DMS 273 treated with DMSO at 0.1 percent for 48 hours (cell line): ENCODE measurements around the gene FGR.

ENCODE experiments used
- DNase-seq: peaks from one replicate; lab custom pipeline; 2025; lab: John Stamatoyannopoulos, UW

Gene FGR

GRCh38 chr1:27585684-27586083, 49.3 kb downstream of the FGR start:
- no peak for DNase-seq

GRCh38 chr1:27584453-27584852, 50.5 kb downstream of the FGR start:
- no peak for DNase-seq

- DNase-seq = no peak
Measured at GRCh38 chr1:27583479-27583878, 51.5 kb downstream of the FGR start.

- DNase-seq = no peak
Measured at GRCh38 chr1:27581823-27582243, 53.2 kb downstream of the FGR start.

GRCh38 chr1:27577504-27578188, 57.3 kb downstream of the FGR start:
- no peak for DNase-seq

- no peak for DNase-seq
Measured at GRCh38 chr1:27576806-27577227, 58.2 kb downstream of the FGR start.

- DNase-seq = no peak
Measured at GRCh38 chr1:27575840-27576331, 59.1 kb downstream of the FGR start.

GRCh38 chr1:27574871-27575831, 59.8 kb downstream of the FGR start:
- DNase-seq = no peak

- DNase-seq = no peak
Measured at GRCh38 chr1:27574001-27574781, 60.8 kb downstream of the FGR start.

GRCh38 chr1:27572679-27573426, 62.1 kb downstream of the FGR start:
- DNase-seq = no peak

GRCh38 chr1:27572019-27572678, 62.8 kb downstream of the FGR start:
- DNase-seq = no peak

- DNase-seq = no peak
Measured at GRCh38 chr1:27571439-27572018, 63.5 kb downstream of the FGR start.

- DNase-seq = no peak
Measured at GRCh38 chr1:27570784-27571183, 64.2 kb downstream of the FGR start.

GRCh38 chr1:27570356-27570755, 64.6 kb downstream of the FGR start:
- no peak for DNase-seq

- DNase-seq = no peak
Measured at GRCh38 chr1:27569506-27570291, 65.3 kb downstream of the FGR start.

- no peak for DNase-seq
Measured at GRCh38 chr1:27569088-27569460, 65.9 kb downstream of the FGR start.

GRCh38 chr1:27568300-27569087, 66.5 kb downstream of the FGR start:
- peak; percentile 62 for DNase-seq

- no peak for DNase-seq
Measured at GRCh38 chr1:27567971-27568299, 67.0 kb downstream of the FGR start.

- DNase-seq = no peak
Measured at GRCh38 chr1:27567146-27567526, 67.8 kb downstream of the FGR start.
